ENCODE data around the gene ACVR1C.

- TF ChIP-seq TAF1 (IDR thresholded peaks at IDR 0.05; ENCODE audit: borderline replicate concordance, low read depth, low read length) (no peak), POLR2AphosphoS5 (IDR thresholded peaks at IDR 0.05; ENCODE audit: low read depth, low read length) (no peak)
These were observed 26.9 kb downstream of the ACVR1C start for GRCh38 chr2:157601807-157602206.
